ENCODE results near the gene INPP5A. TPM values are rescaled to one million over a fixed set of nuclear protein-coding genes. Genes with fewer than 3 reads are reported as not detected.

INPP5A gene
- total RNA-seq, 4 donors from 2014 or later = 31.2 to 51.8 (median 41.5) TPM

DNA sequence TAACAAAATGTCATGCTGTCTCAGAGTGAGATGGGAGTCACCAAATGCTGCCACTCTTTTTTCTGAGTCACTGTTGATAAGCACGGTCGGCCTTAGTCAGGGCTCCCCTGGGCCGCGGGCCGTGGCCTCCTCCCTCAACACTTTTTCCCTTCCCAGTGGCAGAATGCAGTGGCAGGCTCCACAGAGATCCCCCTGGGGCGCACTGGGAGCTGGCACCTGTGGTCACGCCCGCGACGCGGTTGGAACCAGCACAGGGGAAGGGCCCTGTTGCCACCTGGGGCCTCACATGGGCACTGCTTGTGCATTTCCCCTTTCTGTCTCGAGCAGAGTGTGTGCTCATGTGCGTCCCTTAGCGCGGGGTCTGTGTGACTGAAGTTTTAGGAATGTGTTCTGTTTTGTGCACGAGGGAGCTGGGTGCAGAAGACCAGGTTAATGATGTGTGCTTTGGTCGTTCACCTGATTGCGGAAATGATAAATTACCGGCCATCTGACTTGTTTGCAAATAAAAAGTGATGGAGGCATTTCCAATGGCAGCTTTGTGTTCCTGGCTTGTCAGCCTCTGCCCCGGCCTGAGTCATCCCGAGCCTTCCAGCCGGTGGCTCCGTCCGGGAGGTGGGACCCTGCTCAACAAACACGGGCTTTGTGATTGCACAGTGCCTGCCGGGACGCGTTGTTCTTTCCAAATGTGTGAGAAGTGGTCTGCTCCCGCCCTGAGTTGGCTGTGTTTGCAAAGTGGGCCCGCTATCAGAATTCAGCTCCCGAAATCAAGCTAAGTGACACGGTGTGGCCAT lies 147.7 kb downstream of the INPP5A start:
- peak in 1 of 2 donors; percentile 81 for DNase-seq (ENCODE audit: low spot score in 2 of 2)
- no peak for TF ChIP-seq POLR2A (IDR thresholded peaks at IDR 0.05)
- TF ChIP-seq, protein P1, sequence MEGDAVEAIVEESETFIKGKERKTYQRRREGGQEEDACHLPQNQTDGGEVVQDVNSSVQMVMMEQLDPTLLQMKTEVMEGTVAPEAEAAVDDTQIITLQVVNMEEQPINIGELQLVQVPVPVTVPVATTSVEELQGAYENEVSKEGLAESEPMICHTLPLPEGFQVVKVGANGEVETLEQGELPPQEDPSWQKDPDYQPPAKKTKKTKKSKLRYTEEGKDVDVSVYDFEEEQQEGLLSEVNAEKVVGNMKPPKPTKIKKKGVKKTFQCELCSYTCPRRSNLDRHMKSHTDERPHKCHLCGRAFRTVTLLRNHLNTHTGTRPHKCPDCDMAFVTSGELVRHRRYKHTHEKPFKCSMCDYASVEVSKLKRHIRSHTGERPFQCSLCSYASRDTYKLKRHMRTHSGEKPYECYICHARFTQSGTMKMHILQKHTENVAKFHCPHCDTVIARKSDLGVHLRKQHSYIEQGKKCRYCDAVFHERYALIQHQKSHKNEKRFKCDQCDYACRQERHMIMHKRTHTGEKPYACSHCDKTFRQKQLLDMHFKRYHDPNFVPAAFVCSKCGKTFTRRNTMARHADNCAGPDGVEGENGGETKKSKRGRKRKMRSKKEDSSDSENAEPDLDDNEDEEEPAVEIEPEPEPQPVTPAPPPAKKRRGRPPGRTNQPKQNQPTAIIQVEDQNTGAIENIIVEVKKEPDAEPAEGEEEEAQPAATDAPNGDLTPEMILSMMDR (IDR thresholded peaks at IDR 0.05) = no peak
- H3K4me3 ChIP-seq (ENCODE audit: low read depth, poor library complexity, severe bottlenecking) = no peak overlapping the region
- intact Hi-C loops (cut with DNase I; ENCODE audit: low total_unique reads) = no loop called here
- WGBS, 2 donors = 79 to 85% methylated on average over 32 of the region's 32 CpGs

DNA sequence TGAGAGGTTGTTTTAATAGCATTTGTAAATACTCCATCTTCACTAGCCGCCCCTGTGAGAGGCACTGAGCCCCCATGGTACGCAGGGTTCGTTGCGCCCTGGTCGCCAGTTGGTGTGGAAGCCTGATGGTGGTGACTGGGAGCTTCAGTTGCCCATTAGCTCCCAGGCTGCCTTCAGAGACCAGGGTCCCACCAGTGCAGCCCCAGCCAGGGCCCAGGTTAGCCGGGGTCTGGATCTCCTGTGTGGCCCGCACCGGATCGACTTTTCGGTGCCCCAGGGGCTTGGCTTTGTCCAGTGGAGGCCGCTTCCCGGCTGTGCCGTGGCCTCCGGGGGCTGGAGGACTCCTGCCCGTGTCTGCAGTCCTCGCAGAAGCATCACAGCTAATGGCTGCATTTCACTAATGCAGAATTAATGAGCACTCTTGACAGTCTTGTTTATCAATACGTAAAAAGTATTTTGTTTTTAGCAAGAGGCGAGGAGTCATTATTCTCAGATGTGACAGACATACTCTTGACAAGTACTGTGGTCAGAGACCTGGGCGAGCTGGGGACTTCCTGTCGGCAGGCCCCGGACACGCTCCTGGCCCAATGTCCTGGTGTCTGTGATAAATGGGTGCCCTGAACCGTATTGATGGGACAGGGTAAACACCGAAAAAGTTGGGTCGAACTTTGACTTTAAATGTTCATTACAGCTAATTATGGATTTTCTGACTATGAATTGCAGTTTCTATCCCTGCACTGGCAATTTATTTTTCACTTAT lies 148.5 kb downstream of the INPP5A start:
- H3K4me3 ChIP-seq (ENCODE audit: low read depth, poor library complexity, severe bottlenecking) = no peak overlapping the region
- TF ChIP-seq, protein P1 (IDR thresholded peaks at IDR 0.05) = no peak
- TF ChIP-seq POLR2A (IDR thresholded peaks at IDR 0.05) = no peak
- intact Hi-C loops (cut with DNase I; ENCODE audit: low total_unique reads) = no loop called here
- DNase-seq (ENCODE audit: low spot score in 2 of 2) = peak in 1 of 2 donors; percentile 75
- 88 to 96% methylated on average over 19 to 24 of the region's 25 CpGs for WGBS, 2 donors

DNA sequence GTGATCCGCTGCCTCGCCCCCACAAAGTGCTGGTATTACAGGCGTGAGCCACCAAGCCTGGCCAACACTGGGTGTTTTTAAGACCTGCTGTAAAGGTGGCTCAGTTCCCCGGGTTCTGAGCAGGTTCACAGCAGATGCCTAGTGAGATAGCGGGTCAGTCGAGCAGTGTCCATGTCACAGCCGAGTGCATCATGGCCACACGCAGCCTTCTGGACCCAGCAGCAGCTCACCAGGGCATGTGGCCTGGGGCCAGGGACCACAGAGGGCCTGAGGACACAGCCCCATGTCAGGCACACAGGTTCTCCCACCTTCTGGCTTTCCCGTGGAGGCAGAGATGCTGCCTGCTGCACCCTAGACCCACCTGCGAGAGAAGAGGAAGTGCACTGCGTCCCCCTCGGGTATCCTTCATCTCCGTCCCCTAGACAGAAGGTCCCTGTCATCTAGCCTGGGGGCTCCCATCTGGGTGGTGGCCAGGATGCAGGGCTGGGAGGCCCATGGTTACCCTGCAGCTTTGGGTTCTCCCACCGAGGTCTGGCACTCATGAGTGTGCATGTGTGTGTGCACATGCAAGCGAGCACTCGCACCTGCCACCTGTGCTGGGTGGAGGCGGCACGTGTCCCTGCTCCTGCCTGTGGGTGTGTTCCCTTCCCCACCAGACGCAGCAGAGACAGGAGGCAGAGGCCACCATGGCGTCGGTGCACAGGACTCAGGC lies 149.8 kb downstream of the INPP5A start:
- no peak for TF ChIP-seq POLR2A (IDR thresholded peaks at IDR 0.05)
- TF ChIP-seq, protein P1 (IDR thresholded peaks at IDR 0.05) = no peak
- H3K4me3 ChIP-seq (ENCODE audit: low read depth, poor library complexity, severe bottlenecking) = no peak overlapping the region
- 91 to 97% methylated on average over 20 of the region's 21 CpGs for WGBS, 2 donors
- intact Hi-C loops (cut with DNase I; ENCODE audit: low total_unique reads) = no loop called here
- peak in 1 of 2 donors; percentile 65 for DNase-seq (ENCODE audit: low spot score in 2 of 2)

DNA sequence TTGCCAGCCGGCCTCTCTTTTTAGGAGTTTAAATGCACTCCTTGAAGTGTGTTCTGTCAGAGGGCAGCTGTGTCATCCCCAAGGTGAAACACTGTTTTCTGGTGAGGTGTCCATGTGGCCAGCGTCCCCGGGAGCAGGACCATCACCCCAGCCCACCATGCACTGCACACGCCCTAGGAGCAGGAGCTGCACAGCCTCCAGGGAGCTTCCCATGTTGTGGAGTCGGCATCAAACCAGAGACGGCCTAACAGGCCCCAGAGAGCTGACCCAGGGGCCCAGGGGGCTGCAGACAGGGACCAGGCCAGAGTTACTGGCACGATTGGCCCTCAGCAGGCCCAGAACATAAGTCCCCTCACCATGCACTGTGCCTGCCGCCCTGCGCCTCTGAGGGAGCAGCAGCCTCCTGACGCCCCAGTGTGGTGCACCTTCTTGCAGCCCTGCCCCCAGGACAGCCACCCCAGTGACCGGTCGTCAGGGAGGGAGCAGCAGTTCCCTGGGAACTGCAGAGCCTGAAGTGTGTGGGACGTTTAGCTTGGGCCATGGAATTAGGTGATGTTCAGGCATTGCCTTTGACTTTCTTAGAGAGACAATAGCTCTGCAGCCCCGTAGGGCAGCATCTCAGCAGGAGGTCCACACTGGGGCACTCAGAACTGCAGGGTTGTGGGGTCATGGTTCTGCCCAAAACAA lies 150.4 kb downstream of the INPP5A start:
- no peak overlapping the region for H3K4me3 ChIP-seq (ENCODE audit: low read depth, poor library complexity, severe bottlenecking)
- peak in 1 of 2 donors; percentile 67 for DNase-seq (ENCODE audit: low spot score in 2 of 2)
- TF ChIP-seq, protein P1 (IDR thresholded peaks at IDR 0.05) = no peak
- no peak for TF ChIP-seq POLR2A (IDR thresholded peaks at IDR 0.05)
- intact Hi-C loops (cut with DNase I; ENCODE audit: low total_unique reads) = no loop called here
- 83 to 85% methylated on average over 13 to 14 of the region's 14 CpGs for WGBS, 2 donors

All from lower leg skin (tissue), 4 donors.